ENCODE results near the gene IFNAR2. TPM values are rescaled to one million over a fixed set of nuclear protein-coding genes. Genes with fewer than 3 reads are reported as not detected.

IFNAR2 gene
- total RNA-seq, 1 experiment from 2014 or later, result 28.2 TPM

- POLR2A ChIA-PET (ENCODE audit: low non-redundant PET), result no interaction called here
- no peaks in the 10 kb centered on the region for H3K27me3 ChIP-seq (replicated peaks; ENCODE audit: insufficient read depth, low read depth, low read length, poor library complexity)
- no peak for DNase-seq (ENCODE audit: low spot score)
- intact Hi-C loops (cut with micrococcal nuclease; ENCODE audit: unreplicated experiment), result no loop called here
- H3K27ac ChIP-seq (ENCODE audit: low read depth, low read length, poor library complexity, severe bottlenecking), result no peak overlapping the region
- H3K4me1 ChIP-seq (ENCODE audit: insufficient read depth, low read length, poor library complexity, severe bottlenecking), result peaks cover 4% of the 10 kb centered on the region
- CTCF ChIA-PET, result no interaction called here
- BruUV-seq (replicated peaks), result no TSS peak
- H3K9me3 ChIP-seq (ENCODE audit: low read depth, low read length, poor library complexity, severe bottlenecking), result no peaks in the 10 kb centered on the region
- H3K4me3 ChIP-seq (ENCODE audit: low read depth, low read length, poor library complexity, severe bottlenecking), result no peak overlapping the region
- H3K36me3 ChIP-seq (ENCODE audit: insufficient read depth, low read length, poor library complexity, severe bottlenecking), result no peaks in the 10 kb centered on the region
- TF ChIP-seq EZH2 (IDR thresholded peaks at IDR 0.05; ENCODE audit: borderline replicate concordance, low read depth, low read length, poor library complexity, severe bottlenecking) (no peak), CTCF (conservative IDR thresholded peaks at IDR 0.05; ENCODE audit: low read depth, low read length) (no peak)
Observed at GRCh38 chr21:33268737-33269441, 39.2 kb downstream of the IFNAR2 start.

- DNase-seq (ENCODE audit: low spot score), result no peak
- POLR2A ChIA-PET (ENCODE audit: low non-redundant PET), result no interaction called here
- CTCF ChIA-PET, result no interaction called here
- BruUV-seq (replicated peaks), result no TSS peak
- Histone ChIP-seq H3K36me3 (ENCODE audit: insufficient read depth, low read length, poor library complexity, severe bottlenecking) (no peaks in the 10 kb centered on the region), H3K4me3 (ENCODE audit: low read depth, low read length, poor library complexity, severe bottlenecking) (no peak overlapping the region), H3K9me3 (ENCODE audit: low read depth, low read length, poor library complexity, severe bottlenecking) (no peaks in the 10 kb centered on the region), H3K4me1 (ENCODE audit: insufficient read depth, low read length, poor library complexity, severe bottlenecking) (peaks cover 4% of the 10 kb centered on the region), H3K27me3 (replicated peaks; ENCODE audit: insufficient read depth, low read depth, low read length, poor library complexity) (no peaks in the 10 kb centered on the region), H3K27ac (ENCODE audit: low read depth, low read length, poor library complexity, severe bottlenecking) (no peak overlapping the region)
- intact Hi-C loops (cut with micrococcal nuclease; ENCODE audit: unreplicated experiment), result no loop called here
- no peak for TF ChIP-seq EZH2 (IDR thresholded peaks at IDR 0.05; ENCODE audit: borderline replicate concordance, low read depth, low read length, poor library complexity, severe bottlenecking)
- TF ChIP-seq CTCF (conservative IDR thresholded peaks at IDR 0.05; ENCODE audit: low read depth, low read length), result no peak
Observed at GRCh38 chr21:33270986-33271385, 41.2 kb downstream of the IFNAR2 start.

GRCh38 chr21:33273044-33273443 lies 43.3 kb downstream of the IFNAR2 start:
- Histone ChIP-seq H3K4me1 (ENCODE audit: insufficient read depth, low read length, poor library complexity, severe bottlenecking) (no peaks in the 10 kb centered on the region), H3K36me3 (ENCODE audit: insufficient read depth, low read length, poor library complexity, severe bottlenecking) (no peaks in the 10 kb centered on the region), H3K27ac (ENCODE audit: low read depth, low read length, poor library complexity, severe bottlenecking) (no peak overlapping the region), H3K4me3 (ENCODE audit: low read depth, low read length, poor library complexity, severe bottlenecking) (no peak overlapping the region), H3K27me3 (replicated peaks; ENCODE audit: insufficient read depth, low read depth, low read length, poor library complexity) (no peaks in the 10 kb centered on the region), H3K9me3 (ENCODE audit: low read depth, low read length, poor library complexity, severe bottlenecking) (no peaks in the 10 kb centered on the region)
- intact Hi-C loops (cut with micrococcal nuclease; ENCODE audit: unreplicated experiment), result no loop called here
- no TSS peak for BruUV-seq (replicated peaks)
- POLR2A ChIA-PET (ENCODE audit: low non-redundant PET), result no interaction called here
- TF ChIP-seq CTCF (conservative IDR thresholded peaks at IDR 0.05; ENCODE audit: low read depth, low read length) (no peak), EZH2 (IDR thresholded peaks at IDR 0.05; ENCODE audit: borderline replicate concordance, low read depth, low read length, poor library complexity, severe bottlenecking) (no peak)
- no peak for DNase-seq (ENCODE audit: low spot score)
- CTCF ChIA-PET, result no interaction called here

Data from A673 (cell line).